Measurements from ENCODE around the gene TEKT3.

The TEKT3 gene

GRCh38 chr17:15289285-15290183 is 51.9 kb downstream of the TEKT3 start:
- no peak for DNase-seq

- no peak for DNase-seq
Observed at GRCh38 chr17:15288859-15289258, 52.5 kb downstream of the TEKT3 start.

- no peak for DNase-seq
Observed at GRCh38 chr17:15287538-15288267, 53.7 kb downstream of the TEKT3 start.

- no peak for DNase-seq
Observed at GRCh38 chr17:15285466-15285865, 55.9 kb downstream of the TEKT3 start.

GRCh38 chr17:15284537-15284936 is 56.9 kb downstream of the TEKT3 start:
- DNase-seq: no peak

- DNase-seq: no peak
Observed at GRCh38 chr17:15284107-15284506, 57.3 kb downstream of the TEKT3 start.

- DNase-seq: no peak
Observed at GRCh38 chr17:15281909-15282308, 59.5 kb downstream of the TEKT3 start.

GRCh38 chr17:15278924-15279477 is 62.4 kb downstream of the TEKT3 start:
- no peak for DNase-seq

GRCh38 chr17:15278380-15278779 is 63.0 kb downstream of the TEKT3 start:
- DNase-seq: no peak

GRCh38 chr17:15274017-15274416 is 67.4 kb downstream of the TEKT3 start:
- no peak for DNase-seq

- DNase-seq: no peak
Observed at GRCh38 chr17:15273141-15273793, 68.1 kb downstream of the TEKT3 start.

GRCh38 chr17:15271741-15272140 is 69.7 kb downstream of the TEKT3 start:
- DNase-seq: no peak

GRCh38 chr17:15270628-15271381 is 70.6 kb downstream of the TEKT3 start:
- DNase-seq: no peak

- DNase-seq: no peak
Observed at GRCh38 chr17:15269780-15270089, 71.7 kb downstream of the TEKT3 start.

- no peak for DNase-seq
Observed at GRCh38 chr17:15269087-15269779, 72.2 kb downstream of the TEKT3 start.

- no peak for DNase-seq
Observed at GRCh38 chr17:15268461-15268860, 72.9 kb downstream of the TEKT3 start.

- DNase-seq: no peak
Observed at GRCh38 chr17:15267996-15268395, 73.4 kb downstream of the TEKT3 start.

GRCh38 chr17:15266325-15267125 is 74.9 kb downstream of the TEKT3 start:
- no peak for DNase-seq

- DNase-seq: no peak
Observed at GRCh38 chr17:15265131-15265530, 76.3 kb downstream of the TEKT3 start, which contains the start of gene PMP22. TSS of gene PMP22 (minus strand) at chr17:15265326. CDS start at chr17:15260727, 4,599 bp downstream.

- DNase-seq: no peak
Observed at GRCh38 chr17:15264542-15264941, 76.9 kb downstream of the TEKT3 start.

- no peak for DNase-seq
Observed at GRCh38 chr17:15263680-15264079, 77.7 kb downstream of the TEKT3 start.
